Skin of body (tissue), 2 donors: ENCODE results near the gene GPRC5A. TPM values are rescaled to one million over a fixed set of nuclear protein-coding genes. Genes with fewer than 3 reads are reported as not detected.

Experiments
- DNase-seq: peaks from one replicate; lab custom pipeline; 2025; lab: John Stamatoyannopoulos, UW
- total RNA-seq: library from RNA; depleted of rRNA; stranded (reverse); fragments of >200 nt; gene quantifications from one replicate; pipeline ENCODE4 v1.2.3, GENCODE V29; 2014

The GPRC5A gene
- total RNA-seq, 1 donor from 2014 or later, result 2.8 TPM

- DNase-seq, result no peak
Measured at GRCh38 chr12:12909228-12909994, 18.0 kb downstream of the GPRC5A start.

DNA sequence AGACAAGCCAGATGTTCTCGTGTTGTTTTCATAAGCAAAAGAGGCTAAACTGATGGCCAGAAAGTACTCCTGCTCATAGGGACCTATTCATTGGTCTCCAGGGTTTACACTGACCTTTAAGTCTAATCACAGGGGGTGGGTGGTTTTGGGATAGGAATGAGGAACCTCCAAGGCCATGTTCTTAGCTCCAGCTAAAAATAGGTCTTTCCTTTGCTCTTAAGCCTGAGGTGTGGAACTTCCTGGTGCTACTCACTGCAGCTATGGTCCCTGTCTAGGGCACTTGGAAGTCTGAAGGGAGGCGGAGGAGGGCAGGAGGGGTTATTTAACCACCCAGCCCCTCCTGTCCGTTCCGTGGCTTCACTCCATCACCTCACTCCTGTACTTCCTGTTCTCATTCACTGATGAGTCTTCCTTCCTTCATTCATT, 18.6 kb downstream of the GPRC5A start:
- DNase-seq, result no peak

- no peak for DNase-seq
Measured at GRCh38 chr12:12912711-12913110, 21.3 kb downstream of the GPRC5A start.

- DNase-seq, result no peak
Measured at GRCh38 chr12:12915656-12916055, 24.3 kb downstream of the GPRC5A start.

DNA sequence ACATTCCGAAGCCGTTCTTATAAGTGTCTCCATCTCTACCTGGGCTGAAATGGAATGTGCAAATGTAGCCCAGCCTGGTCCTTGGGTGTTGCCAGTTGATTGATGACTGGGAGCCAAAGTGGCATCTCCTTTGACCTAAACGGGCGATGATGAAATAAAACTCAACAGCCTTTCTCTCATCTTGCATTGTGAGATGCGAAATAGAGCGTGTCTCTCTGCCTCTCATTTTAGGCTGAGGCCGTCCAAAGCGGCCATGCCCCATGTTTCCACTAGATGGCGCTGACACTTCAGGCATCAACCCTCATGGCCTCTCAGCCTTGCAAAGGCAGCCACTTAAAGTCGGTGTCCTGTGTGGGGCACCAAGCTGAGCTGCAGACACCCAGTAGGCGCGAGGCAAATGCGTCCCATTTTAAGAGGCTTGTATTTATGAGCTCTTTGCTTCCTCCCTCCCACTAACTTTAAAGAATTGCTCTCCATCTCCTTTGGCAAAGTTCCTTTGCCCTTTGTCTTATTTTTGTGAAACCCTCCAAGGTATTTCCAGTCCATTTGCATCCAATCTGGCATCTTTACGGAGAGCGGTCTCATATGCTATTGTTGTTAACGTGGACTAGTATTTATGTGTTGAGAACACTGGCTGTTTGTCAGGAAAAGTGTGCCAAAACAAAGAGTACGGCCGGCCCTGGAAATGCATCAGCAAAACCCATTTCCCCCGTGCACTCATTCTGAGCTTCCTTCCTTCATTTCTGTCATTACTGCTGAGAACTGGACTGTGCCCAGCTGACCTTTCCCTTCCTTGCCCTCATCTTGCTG, 25.0 kb downstream of the GPRC5A start:
- DNase-seq, result peak; percentile 87

DNA sequence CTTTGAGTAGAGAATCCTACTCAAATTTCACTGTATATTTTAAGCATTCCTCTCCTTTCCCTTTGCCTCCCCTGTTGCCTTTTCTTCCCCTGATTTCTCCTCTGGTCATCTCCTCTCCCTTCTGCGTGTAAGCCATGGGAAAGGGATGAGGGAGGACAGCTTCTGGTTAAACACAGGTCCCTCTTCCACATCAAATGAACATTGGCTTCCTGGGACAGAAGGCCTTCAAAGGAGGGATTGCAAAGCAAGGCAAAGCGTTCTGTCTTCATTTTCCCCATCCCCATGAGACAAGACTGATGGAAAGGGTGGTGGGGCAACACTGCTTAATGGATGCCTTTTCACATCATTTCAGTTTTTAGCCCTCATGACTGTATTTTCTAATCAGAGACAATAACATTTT, 26.2 kb downstream of the GPRC5A start:
- DNase-seq, result no peak

GRCh38 chr12:12918781-12919389, 27.5 kb downstream of the GPRC5A start:
- no peak for DNase-seq

- no peak for DNase-seq
Measured at GRCh38 chr12:12919666-12920435, 28.5 kb downstream of the GPRC5A start.

DNA sequence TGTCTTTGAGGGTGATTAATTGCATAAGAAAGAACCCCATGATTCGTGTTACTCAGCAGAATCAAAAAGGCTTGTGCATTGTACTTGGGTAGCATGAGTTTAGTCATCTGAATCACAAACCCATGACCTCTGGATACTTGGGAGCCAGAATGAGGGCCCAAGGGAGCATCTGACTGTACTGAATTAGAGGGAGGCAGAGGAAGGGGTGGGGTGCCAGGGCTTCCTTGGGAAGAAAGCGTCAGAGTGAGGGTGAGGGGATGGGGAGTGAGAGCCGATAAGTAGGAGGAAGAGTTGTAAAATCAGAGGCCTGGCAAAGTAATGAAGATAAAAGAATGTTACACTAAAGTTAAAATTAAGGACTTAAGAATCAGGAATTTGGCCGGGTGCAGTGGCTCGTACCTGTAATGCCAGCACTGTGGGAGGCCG, 30.8 kb downstream of the GPRC5A start:
- DNase-seq, result no peak

GRCh38 chr12:12922978-12923377, 31.6 kb downstream of the GPRC5A start:
- DNase-seq, result no peak

GRCh38 chr12:12924169-12924568, 32.8 kb downstream of the GPRC5A start:
- no peak for DNase-seq

DNA sequence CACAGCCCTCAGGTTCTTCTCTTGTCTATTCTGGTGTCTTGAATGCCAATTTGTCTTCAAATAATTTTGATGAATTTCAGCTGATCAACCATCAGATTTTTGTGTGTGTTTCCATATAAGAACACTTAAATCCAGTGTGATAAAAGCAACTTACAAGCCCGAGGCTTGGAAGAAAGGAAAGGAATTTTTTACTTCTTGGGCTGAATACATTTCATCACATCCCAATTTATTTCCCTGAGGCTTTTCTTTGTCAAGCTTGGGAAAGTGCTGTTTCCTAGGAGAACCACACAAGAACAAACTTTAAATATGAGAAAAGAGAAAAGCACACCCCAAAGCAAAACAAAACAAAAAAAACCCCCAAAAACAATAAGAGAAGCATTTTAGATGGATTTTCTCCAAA, 34.0 kb downstream of the GPRC5A start:
- peak; percentile 39 for DNase-seq

GRCh38 chr12:12926571-12927071, 35.3 kb downstream of the GPRC5A start:
- DNase-seq, result no peak

DNA sequence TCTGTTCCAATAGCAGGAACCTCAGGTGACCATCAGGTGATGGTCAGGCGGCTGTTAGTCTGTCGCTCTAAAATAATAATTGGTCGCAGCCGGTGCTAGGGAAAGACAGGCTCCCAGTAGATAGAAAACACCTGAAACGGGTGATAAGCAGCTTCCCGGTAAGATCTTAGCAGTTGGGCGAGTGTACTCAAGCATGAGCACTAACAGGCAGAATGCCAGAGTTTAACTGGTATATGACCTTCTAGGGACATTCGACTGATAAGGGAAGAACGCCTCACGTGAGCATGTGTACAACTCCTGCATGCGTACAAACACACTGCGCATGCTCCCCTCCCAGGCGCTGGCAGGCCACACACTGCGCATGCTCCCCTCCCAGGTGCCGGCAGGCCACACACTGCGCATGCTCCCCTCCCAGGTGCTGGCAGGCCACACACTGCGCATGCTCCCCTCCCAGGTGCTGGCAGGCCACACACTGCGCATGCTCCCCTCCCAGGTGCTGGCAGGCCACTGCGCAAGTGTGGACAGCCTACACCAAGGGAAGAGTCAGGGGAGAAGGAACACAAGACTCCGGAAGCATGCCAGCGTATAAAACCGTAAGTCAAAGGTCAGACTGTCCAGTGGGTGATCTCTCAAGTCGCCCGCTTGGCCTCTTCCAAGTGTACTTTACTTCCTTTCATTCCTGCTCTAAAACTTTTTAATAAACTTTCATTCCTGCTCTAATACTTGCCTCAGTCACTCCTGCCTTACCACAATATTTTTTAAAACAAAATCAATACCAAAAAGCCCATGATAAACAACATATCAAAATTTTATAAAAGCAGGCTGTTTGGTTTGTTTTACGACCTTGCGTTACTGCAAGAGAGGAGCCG, 36.1 kb downstream of the GPRC5A start:
- no peak for DNase-seq

DNA sequence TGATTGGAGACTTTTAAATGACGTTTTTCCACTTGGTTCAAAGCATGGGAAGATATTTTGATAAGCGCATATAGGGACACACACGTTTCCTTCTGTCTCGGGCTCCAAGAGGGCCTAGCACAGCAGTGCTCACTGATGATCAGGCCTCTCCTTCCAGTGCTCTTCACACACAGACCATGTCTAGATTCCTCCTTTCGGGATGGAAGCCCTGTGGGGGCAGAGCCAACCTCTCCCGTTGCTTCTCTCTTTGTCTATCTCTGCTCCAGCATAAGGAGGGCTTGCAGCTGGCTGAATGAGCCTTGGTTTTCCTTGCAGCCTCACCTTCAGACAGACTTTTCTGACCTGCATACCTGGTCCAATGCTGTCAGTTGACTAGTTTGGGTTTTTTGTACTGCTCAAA, 38.3 kb downstream of the GPRC5A start:
- no peak for DNase-seq

DNA sequence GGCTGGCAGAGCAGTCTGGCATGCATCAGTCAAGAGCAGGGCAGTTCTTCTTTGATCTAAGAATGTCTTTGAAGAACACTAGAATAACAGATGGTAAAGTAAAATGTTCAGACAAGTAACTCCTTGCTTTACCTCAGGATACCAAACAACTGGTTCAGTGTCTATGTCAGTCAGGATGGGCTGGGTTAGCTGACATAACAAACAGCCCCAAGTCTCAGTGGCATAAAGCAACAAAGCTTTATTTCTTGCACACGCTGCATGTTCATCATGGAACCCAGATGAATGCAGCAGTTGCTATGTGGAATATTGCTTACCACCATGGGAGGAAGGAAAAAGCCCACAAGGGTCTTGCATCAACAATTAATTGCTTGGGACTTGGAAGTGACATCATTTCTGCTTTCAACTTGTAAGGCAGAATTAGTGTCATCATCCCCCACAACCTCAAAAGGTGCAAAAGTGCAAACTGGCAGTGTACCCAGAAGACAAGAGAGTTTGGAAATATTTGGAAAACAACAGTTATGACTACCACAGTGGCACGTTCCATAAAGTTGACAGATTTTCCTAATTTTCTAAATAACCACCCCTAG, 39.4 kb downstream of the GPRC5A start:
- no peak for DNase-seq

DNA sequence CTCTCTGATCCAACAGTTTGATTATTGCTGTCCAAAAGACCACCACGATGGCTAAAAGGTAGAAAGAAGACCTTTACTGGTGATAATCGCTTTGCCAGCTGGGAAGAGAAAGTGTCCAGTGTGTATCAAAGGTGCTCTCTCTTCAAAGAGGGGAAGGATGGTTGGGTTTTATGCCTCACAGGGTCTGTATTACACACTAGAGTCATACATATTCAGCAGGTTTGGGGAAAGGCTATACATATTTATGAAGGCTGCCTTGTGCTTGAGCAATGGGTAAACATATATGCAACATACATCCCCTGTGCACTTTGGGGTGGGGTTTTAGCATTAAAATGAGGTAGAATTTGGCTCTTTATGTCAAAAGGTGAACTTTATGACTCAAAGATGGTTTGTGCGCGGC, 42.4 kb downstream of the GPRC5A start:
- DNase-seq, result no peak

DNA sequence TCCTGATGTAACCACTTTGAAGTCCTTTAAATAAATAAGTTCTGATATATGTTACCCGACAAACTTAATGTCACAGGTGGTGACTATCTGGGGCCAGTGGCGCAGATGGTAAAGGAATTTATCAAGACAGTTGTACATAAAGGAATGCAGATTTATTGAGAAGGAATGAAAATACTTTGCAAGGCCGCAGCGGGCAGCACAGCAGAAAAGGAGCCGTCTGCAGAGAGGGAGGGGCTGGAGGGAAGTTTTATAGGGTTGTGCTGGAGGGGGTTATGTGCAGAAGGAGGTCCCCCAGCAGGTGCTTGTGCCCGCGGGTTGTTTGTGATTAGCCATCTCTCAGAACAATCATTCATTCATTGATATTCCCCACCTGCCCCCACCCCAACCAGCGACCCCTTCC, 43.2 kb downstream of the GPRC5A start:
- no peak for DNase-seq

- no peak for DNase-seq
Measured at GRCh38 chr12:12936983-12937491, 45.7 kb downstream of the GPRC5A start.

- DNase-seq, result no peak
Measured at GRCh38 chr12:12938541-12938940, 47.2 kb downstream of the GPRC5A start.
